SU-DHL-6 (cell line): Measurements from ENCODE around the gene FARS2.

Source experiments
- H2AFZ ChIP-seq: fragments of 200-600 bp; sonication (generic); 2 replicates; pipeline ENCODE4 v1.6.1; 2014; ENCODE audit warnings: low read depth, mild to moderate bottlenecking, moderate library complexity, mixed read lengths, antibody characterized with exemption, low read length; ENCODE audit not compliant: severe bottlenecking
- H3F3A ChIP-seq: fragments of 200-600 bp; shearing (Covaris generic); 2 replicates; pipeline ENCODE4 v1.6.0; 2016; ENCODE audit warnings: antibody characterized with exemption, mild to moderate bottlenecking; ENCODE audit not compliant: insufficient read depth
- H3K27ac ChIP-seq: fragments of 200-600 bp; sonication (generic); 2 replicates; pipeline ENCODE4 v1.5.1; 2016; ENCODE audit warnings: low read depth, mild to moderate bottlenecking, low read length, moderate library complexity, mixed read lengths
- H3K27me3 ChIP-seq: fragments of 200-600 bp; sonication (generic), shearing (Covaris generic); 2 replicates; pipeline ENCODE4 v1.6.0; 2014; ENCODE audit warnings: mild to moderate bottlenecking, low read length
- H3K36me3 ChIP-seq: fragments of 200-600 bp; sonication (generic); 2 replicates; pipeline ENCODE4 v1.6.1; 2014; ENCODE audit warnings: mild to moderate bottlenecking, low read length, mixed read lengths
- H3K4me2 ChIP-seq: fragments of 300-600, 200-600 bp; shearing (Covaris generic), sonication (generic); 2 replicates; pipeline ENCODE4 v1.6.0; 2014; ENCODE audit warnings: low read length, low read depth, mild to moderate bottlenecking; ENCODE audit not compliant: poor library complexity, severe bottlenecking
- H3K4me3 ChIP-seq: fragments of 200-600 bp; sonication (generic); 2 replicates; pipeline ENCODE4 v1.5.1; 2014; ENCODE audit warnings: antibody characterized with exemption, low read length, mild to moderate bottlenecking, mixed read lengths; ENCODE audit not compliant: insufficient read depth, poor library complexity, severe bottlenecking
- H3K79me2 ChIP-seq: fragments of 200-600 bp; sonication (generic); 2 replicates; pipeline ENCODE4 v1.6.1; 2014; ENCODE audit warnings: mild to moderate bottlenecking, low read length, moderate library complexity; ENCODE audit not compliant: insufficient read depth
- H3K9ac ChIP-seq: fragments of 200-600 bp; sonication (generic); 2 replicates; pipeline ENCODE4 v1.7.0; 2014; ENCODE audit warnings: mild to moderate bottlenecking, low read length
- H3K9me2 ChIP-seq: fragments of 200-600 bp; sonication (generic); replicated peaks from 2 replicates; pipeline ENCODE4 v1.6.1; 2014; ENCODE audit warnings: low read length; ENCODE audit not compliant: insufficient read depth
- H3K9me3 ChIP-seq: fragments of 200-600 bp; sonication (generic); 2 replicates; pipeline ENCODE4 v1.6.1; 2014; ENCODE audit warnings: low read length, mixed read lengths; ENCODE audit not compliant: insufficient read depth
- H4K20me1 ChIP-seq: fragments of 200-600 bp; sonication (generic); 2 replicates; pipeline ENCODE4 v1.6.1; 2014; ENCODE audit warnings: low read depth, mild to moderate bottlenecking, antibody characterized with exemption, low read length, moderate library complexity, mixed read lengths
- CTCF ChIP-seq: fragments of 200-600 bp; sonication (generic); IDR thresholded peaks from one replicate; pipeline ENCODE4 v1.5.1; 2017; ENCODE audit warnings: antibody characterized with exemption, mild to moderate bottlenecking, low read length, moderate library complexity; ENCODE audit not compliant: insufficient read depth, poor library complexity, severe bottlenecking
- EZH2phosphoT487 ChIP-seq: fragments of 200-600 bp; sonication (generic), shearing (Covaris generic); conservative IDR thresholded peaks from 2 replicates; pipeline ENCODE4 v1.6.1; 2018; ENCODE audit warnings: mild to moderate bottlenecking, antibody characterized with exemption, low read length, moderate library complexity, mixed read lengths

FARS2 gene

GRCh38 chr6:5746759-5747130, 485.4 kb downstream of the FARS2 start:
- Histone ChIP-seq H4K20me1 (no peaks in the 10 kb centered on the region), H3K4me3 (no peak overlapping the region), H3K27me3 (no peaks in the 10 kb centered on the region), H3F3A (no peaks in the 10 kb centered on the region), H3K36me3 (no peaks in the 10 kb centered on the region), H3K9me3 (no peaks in the 10 kb centered on the region), H3K9ac (no peak overlapping the region), H2AFZ (no peak overlapping the region), H3K4me2 (no peak overlapping the region), H3K27ac (no peak overlapping the region), H3K79me2 (no peaks in the 10 kb centered on the region), H3K9me2 (no peaks in the 10 kb centered on the region)
- TF ChIP-seq EZH2phosphoT487 (no peak), CTCF (no peak)

GRCh38 chr6:5747379-5747778, 486.1 kb downstream of the FARS2 start:
- no peaks in the 10 kb centered on the region for H3K9me2 ChIP-seq
- H3K79me2 ChIP-seq = no peaks in the 10 kb centered on the region
- H3K27ac ChIP-seq = no peak overlapping the region
- no peak overlapping the region for H3K4me2 ChIP-seq
- no peaks in the 10 kb centered on the region for H3F3A ChIP-seq
- H3K9ac ChIP-seq = no peak overlapping the region
- H4K20me1 ChIP-seq = no peaks in the 10 kb centered on the region
- H3K4me3 ChIP-seq = no peak overlapping the region
- H3K9me3 ChIP-seq = no peaks in the 10 kb centered on the region
- H2AFZ ChIP-seq = no peak overlapping the region
- no peak for TF ChIP-seq EZH2phosphoT487
- TF ChIP-seq CTCF = no peak
- H3K27me3 ChIP-seq = no peaks in the 10 kb centered on the region
- no peaks in the 10 kb centered on the region for H3K36me3 ChIP-seq

- no peaks in the 10 kb centered on the region for H4K20me1 ChIP-seq
- H3K4me2 ChIP-seq = no peak overlapping the region
- no peak overlapping the region for H3K9ac ChIP-seq
- no peaks in the 10 kb centered on the region for H3K27me3 ChIP-seq
- H3F3A ChIP-seq = no peaks in the 10 kb centered on the region
- TF ChIP-seq EZH2phosphoT487 (no peak), CTCF (no peak)
- no peaks in the 10 kb centered on the region for H3K9me2 ChIP-seq
- H3K4me3 ChIP-seq = no peak overlapping the region
- no peaks in the 10 kb centered on the region for H3K36me3 ChIP-seq
- H2AFZ ChIP-seq = no peak overlapping the region
- no peaks in the 10 kb centered on the region for H3K79me2 ChIP-seq
- peaks cover 2% of the 10 kb centered on the region for H3K9me3 ChIP-seq
- H3K27ac ChIP-seq = no peak overlapping the region
Observed at GRCh38 chr6:5749016-5749650, 487.8 kb downstream of the FARS2 start.
